Spinal cord (tissue), 10 donors: ENCODE measurements around the gene A2M. TPM values are rescaled to one million over a fixed set of nuclear protein-coding genes. Genes with fewer than 3 reads are reported as not detected.

ENCODE experiments used
- DNase-seq, 6 donors: peaks; one replicate each; pipeline versions ENCODE4 v3.0.0 to v3.0.0-alpha.2; 2013 to 2015; ENCODE audit warnings: low spot score in 6 of 6, low read depth in 4 of 6
- H3K27ac ChIP-seq: one replicate; pipeline ENCODE4 v1.5.1; 2013; ENCODE audit warnings: low read depth, low read length, control low read depth
- H3K27me3 ChIP-seq: one replicate; pipeline ENCODE4 v1.6.1; 2013; ENCODE audit warnings: low read length; ENCODE audit not compliant: control insufficient read depth, insufficient read depth
- H3K36me3 ChIP-seq: one replicate; pipeline ENCODE4 v1.6.1; 2013; ENCODE audit warnings: low read length; ENCODE audit not compliant: control insufficient read depth, insufficient read depth
- H3K4me1 ChIP-seq: one replicate; pipeline ENCODE4 v1.6.1; 2013; ENCODE audit warnings: low read length; ENCODE audit not compliant: control insufficient read depth, insufficient read depth
- H3K4me3 ChIP-seq: one replicate; pipeline ENCODE4 v1.5.1; 2013; ENCODE audit warnings: low read depth, low read length, control low read depth
- H3K9me3 ChIP-seq: one replicate; pipeline ENCODE4 v1.6.1; 2013; ENCODE audit warnings: low read length; ENCODE audit not compliant: control insufficient read depth, insufficient read depth
- WGBS: methylation state at CpG from one replicate; pipeline ENCODE4 v1.1.5; 2013; ENCODE audit warnings: missing lambda C conversion rate; ENCODE audit not compliant: insufficient coverage; 5-methylcytosine and 5-hydroxymethylcytosine counted together
- polyA plus RNA-seq, 2 donors: library from polyadenylated mRNA; unstranded; fragments of 120-200 nt; gene quantifications; one replicate each; pipeline ENCODE4 v1.2.1, GENCODE V29; 2013; ENCODE audit not compliant: insufficient read length in 2 of 2
- total RNA-seq, 2 donors: library from RNA; depleted of rRNA in 1 of 2; stranded (reverse); fragments of 120-200 nt in 1 of 2; fragments of >200 nt in 1 of 2; gene quantifications; one replicate each; pipeline versions ENCODE4 v1.2.3 to v1.2.4, GENCODE V29; 2013 to 2014
- donor health status: healthy.

The A2M gene
- total and polyA plus RNA-seq, 4 donors: 175 to 263 (median 198) TPM

DNA sequence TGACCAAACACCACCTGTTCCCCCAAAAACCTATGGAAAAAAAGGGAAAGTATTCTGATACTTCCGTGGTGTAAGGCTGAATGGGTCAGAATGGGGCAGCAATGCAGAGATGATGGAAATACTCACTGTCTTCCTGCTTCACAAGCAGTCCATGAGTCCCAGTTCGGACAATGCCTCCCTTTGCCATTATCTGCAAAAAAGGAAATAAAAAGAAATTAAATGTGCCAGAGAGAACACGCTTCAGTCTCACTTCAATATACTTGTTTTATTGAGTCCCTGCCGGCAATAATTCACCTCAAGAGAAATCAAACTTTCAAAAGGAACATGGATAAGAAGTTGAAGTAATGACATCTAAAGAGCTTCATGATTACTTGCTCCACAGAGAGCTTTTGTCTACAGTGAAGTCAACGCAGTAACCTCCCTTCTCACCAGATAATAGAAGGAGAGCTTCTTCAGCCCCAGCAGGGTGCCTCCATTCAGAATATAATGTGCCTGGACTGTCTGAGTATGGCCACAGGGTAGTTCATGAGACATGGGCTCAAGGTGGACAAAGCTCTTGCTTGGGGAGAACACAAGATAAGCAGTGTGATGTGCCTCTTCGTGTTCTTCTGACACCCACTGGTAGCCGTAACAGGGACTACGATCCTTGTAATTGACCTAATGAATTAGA is 14.6 kb downstream of the A2M start:
- no peak overlapping the region for H3K27ac ChIP-seq
- no peaks in the 10 kb centered on the region for H3K27me3 ChIP-seq
- WGBS: no CpG with 5 or more reads among the region's 8 CpGs
- H3K36me3 ChIP-seq: peaks cover 3% of the 10 kb centered on the region
- H3K4me1 ChIP-seq: no peaks in the 10 kb centered on the region
- no peak overlapping the region for H3K4me3 ChIP-seq
- no peak for DNase-seq
- H3K9me3 ChIP-seq: no peaks in the 10 kb centered on the region

DNA sequence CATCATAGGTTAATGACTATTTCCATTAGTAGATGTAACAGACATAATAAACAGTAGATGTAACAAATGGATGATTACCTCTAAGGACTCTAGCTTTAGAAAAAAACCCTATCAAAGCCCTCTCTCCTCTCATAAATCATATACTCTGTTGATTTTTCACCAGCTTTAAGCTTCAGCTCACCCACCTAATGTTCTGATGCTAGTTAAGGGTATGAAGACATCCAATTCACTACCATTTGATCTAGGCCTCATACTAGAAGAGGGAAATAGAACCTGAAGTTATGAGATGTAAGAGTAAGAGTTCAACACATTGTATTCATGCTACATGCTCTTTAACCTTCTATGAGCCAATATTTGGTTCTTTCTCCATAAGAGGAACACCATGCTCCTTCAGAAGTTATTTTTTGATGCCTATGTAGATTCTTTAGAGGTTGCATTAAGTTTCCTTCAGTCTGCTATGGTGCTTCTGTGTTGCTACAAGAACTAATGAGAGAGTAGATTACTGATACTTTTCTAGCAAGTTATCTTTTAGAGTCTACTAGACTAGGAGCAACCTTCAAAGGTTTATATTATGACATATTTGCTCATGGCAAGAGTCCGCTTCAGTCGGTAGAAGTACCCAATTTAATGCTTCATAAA is 16.0 kb downstream of the A2M start:
- Histone ChIP-seq H3K4me1 (no peaks in the 10 kb centered on the region), H3K27me3 (no peaks in the 10 kb centered on the region), H3K9me3 (no peaks in the 10 kb centered on the region), H3K36me3 (peaks cover 3% of the 10 kb centered on the region), H3K4me3 (no peak overlapping the region), H3K27ac (no peak overlapping the region)
- WGBS: no CpG with 5 or more reads among the region's 2 CpGs
- DNase-seq: no peak

DNA sequence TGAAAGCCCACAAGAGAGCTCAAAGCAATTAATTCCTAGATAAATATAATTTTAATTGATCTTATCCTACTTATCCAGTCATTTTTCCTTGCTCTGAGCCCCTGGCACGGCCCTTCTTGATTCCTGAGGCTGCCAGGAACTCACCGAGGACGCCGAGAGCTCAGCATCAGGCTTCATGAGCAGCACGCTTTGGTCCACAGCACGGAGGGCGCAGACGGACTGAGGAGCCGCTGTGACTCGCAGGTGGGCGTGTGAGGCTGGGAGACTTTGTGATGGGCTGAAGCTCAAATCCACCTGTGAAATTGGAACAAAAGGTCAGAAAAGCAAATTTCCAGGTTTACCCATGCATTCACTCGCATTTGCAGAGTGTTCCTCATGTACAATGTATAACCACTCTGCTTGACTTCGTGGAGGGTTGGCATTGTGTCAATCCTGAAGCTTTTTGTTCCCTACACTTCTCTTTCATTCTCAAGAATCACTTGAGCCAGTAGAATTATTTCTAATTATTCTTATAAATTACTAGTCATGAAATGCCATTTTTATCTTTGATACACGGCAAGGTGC is 17.2 kb downstream of the A2M start:
- Histone ChIP-seq H3K4me3 (no peak overlapping the region), H3K36me3 (peaks cover 3% of the 10 kb centered on the region), H3K27ac (no peak overlapping the region), H3K27me3 (no peaks in the 10 kb centered on the region), H3K4me1 (no peaks in the 10 kb centered on the region), H3K9me3 (no peaks in the 10 kb centered on the region)
- WGBS: 96% methylated on average over 11 of the region's 14 CpGs
- DNase-seq: no peak

DNA sequence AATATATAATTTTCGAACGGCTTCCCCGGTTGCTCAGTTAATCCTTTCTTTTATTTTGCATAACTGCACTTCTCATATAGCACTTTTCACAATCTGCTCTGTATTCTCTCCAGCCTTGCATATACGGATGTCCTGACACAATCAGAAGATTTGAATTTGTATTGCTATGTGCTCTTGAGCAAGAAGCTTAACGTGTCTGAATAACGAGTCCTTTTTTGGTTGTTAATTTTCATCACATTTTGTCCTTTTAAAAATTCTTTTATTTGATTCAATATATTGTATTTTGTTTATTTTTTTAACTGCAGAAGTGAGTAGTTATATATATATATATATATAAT is 17.6 kb downstream of the A2M start:
- H3K36me3 ChIP-seq: peaks cover 3% of the 10 kb centered on the region

DNA sequence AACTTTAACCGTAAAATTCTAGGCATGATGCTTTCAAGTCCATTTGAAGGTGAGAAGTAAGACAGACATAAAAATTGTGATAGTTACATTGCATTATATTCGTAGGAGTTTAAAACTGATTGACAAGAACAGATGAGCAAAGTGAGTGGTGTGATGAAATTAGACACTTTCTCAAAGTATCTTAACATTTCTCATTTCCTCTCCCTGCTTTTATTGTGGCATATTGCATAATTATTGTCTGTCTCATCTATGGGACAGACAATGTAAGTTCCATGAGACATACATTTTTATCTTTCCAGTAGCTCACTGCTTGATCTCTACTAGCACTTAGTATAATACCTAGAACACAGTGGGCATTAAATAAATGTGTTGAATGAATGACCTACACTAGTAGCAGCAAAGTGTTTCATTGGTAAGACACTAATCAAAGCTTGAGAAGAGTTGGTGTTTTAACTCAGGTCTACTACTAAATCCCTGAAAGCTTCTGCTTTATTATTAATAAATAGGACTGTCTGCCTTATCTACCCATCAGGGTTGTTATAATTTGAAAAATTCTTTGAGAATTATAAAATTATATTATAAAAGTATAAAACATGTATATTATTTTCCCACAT is 19.0 kb downstream of the A2M start:
- H3K36me3 ChIP-seq: peaks cover 3% of the 10 kb centered on the region
- H3K4me1 ChIP-seq: no peaks in the 10 kb centered on the region
- WGBS: no CpG with 5 or more reads among the region's 2 CpGs
- DNase-seq: no peak
- no peaks in the 10 kb centered on the region for H3K9me3 ChIP-seq
- no peaks in the 10 kb centered on the region for H3K27me3 ChIP-seq
- no peak overlapping the region for H3K4me3 ChIP-seq
- H3K27ac ChIP-seq: no peak overlapping the region

More for the DNA sequence above, 17.6 kb downstream of the A2M start:
- no CpG with 5 or more reads among the region's 6 CpGs for WGBS
- Histone ChIP-seq H3K4me3 (no peak overlapping the region), H3K4me1 (no peaks in the 10 kb centered on the region), H3K27me3 (no peaks in the 10 kb centered on the region), H3K27ac (no peak overlapping the region), H3K9me3 (no peaks in the 10 kb centered on the region)
- no peak for DNase-seq

DNA sequence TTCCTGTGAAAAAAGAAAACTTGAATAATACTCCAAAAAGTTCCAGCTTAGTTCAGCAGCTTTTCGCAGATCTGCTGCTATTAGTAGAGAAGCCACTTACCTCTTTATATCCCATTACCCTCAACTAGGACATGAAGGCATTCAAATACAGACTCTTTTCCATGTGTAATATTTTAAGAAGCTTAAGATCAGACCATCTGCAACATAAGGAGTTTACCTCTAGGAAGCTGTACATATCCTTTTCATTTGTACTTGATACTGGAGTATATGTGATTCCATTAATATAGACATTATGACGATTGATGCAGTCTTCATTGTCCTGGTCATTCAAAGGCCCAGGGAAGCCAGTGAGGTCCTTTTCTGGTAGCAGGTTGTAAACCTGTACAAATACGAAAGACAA is 20.4 kb downstream of the A2M start:
- Histone ChIP-seq H3K9me3 (no peaks in the 10 kb centered on the region), H3K4me3 (no peak overlapping the region), H3K27me3 (no peaks in the 10 kb centered on the region), H3K27ac (no peak overlapping the region), H3K4me1 (no peaks in the 10 kb centered on the region), H3K36me3 (peaks cover 3% of the 10 kb centered on the region)
- DNase-seq: no peak
- WGBS: no CpG with 5 or more reads among the region's 3 CpGs

DNA sequence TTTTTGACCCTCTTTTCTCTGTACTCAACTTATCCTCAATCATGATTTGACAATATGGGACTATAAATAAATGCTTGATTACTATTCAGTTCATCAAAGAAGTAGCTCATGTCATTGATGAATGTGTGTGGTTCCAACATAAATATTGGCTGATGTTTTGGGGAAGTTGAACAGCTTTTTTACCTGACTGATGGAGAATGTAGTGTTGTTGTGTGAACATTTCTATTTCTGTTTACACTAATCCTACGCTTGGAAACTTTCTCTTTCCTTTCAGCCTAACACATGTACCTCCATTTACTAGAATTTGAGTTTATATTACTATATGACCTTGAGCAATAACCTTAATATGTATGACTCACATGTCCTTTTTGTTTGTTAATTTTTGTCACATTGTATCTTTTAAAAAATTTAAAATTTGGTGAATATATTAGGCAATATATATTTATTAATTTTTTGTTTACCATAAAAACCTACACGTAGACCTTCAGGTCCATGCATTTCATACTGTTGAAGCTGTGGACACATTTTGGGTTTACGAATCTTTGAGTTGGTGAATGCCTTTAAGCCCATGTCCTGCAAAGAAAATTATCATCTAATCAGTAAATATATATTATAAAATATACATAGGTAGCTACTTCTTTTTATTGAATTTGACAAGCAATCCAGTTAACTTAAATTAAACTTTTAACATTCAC is 21.1 kb downstream of the A2M start:
- Histone ChIP-seq H3K9me3 (no peaks in the 10 kb centered on the region), H3K4me1 (no peaks in the 10 kb centered on the region), H3K27ac (no peak overlapping the region), H3K36me3 (peaks cover 3% of the 10 kb centered on the region), H3K27me3 (no peaks in the 10 kb centered on the region), H3K4me3 (no peak overlapping the region)
- WGBS: no CpG with 5 or more reads among the region's 3 CpGs
- no peak for DNase-seq

DNA sequence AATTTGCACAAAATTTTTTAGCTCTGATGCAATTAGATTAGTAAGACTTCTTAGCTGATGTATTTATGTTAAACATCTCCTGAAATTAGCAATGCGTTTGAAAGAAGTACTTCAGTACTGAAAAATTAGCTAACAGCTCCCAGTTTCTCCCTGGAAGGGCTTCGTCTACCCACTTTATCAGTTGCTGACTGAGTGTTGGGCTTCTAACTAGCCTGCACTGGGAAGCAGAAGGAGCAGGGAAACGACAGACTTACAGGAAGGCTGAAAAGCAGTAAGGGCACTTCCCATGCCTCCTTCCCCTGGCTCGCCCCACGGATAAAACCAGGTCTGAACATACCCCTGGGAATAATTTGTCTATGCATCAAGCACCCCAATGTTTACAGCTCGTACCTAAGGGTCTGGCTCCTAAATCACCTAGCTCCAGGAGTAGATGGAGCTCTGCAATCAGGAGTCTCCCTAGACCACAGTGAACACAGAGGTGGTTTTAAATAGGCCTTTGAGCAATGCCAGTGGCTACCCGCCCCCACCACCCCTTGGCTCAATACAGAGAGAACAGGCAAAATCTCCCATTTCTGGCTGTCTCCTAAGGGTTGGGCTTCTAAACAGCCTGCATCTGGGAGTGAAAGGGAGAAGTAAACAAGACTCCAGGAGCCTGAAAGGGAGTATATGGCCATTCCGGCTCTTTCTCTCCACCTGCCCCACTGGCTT is 23.7 kb downstream of the A2M start:
- Histone ChIP-seq H3K27me3 (no peaks in the 10 kb centered on the region), H3K27ac (no peak overlapping the region), H3K36me3 (no peaks in the 10 kb centered on the region), H3K9me3 (no peaks in the 10 kb centered on the region), H3K4me3 (no peak overlapping the region), H3K4me1 (no peaks in the 10 kb centered on the region)
- DNase-seq: no peak
- WGBS: 80% methylated on average over 5 of the region's 8 CpGs

DNA sequence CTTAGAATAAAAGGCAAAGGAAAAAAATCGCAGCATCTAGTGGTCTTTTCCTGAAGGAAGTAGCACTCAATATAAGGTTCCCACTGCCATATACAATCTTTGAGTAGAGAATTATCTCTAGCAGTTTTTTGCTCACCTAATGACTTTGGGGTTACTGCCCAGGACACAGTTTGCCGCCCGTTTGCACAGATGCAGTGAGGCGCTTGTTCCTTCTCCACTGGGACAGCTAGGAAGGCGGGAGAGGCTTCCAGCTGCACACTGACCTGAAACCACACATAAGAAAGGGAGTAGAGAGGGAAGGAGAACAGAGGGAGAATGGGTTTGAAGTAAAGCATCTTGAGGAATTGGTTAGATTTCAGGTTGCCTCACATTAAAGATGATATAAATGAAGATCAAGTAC is 25.5 kb downstream of the A2M start:
- H3K36me3 ChIP-seq: no peaks in the 10 kb centered on the region
- H3K4me3 ChIP-seq: no peak overlapping the region
- H3K9me3 ChIP-seq: no peaks in the 10 kb centered on the region
- WGBS: 100% methylated on average over 2 of the region's 5 CpGs
- no peaks in the 10 kb centered on the region for H3K27me3 ChIP-seq
- no peak for DNase-seq
- no peak overlapping the region for H3K27ac ChIP-seq
- no peaks in the 10 kb centered on the region for H3K4me1 ChIP-seq
